ENCODE results near the gene ZFX.

Gene ZFX

DNA sequence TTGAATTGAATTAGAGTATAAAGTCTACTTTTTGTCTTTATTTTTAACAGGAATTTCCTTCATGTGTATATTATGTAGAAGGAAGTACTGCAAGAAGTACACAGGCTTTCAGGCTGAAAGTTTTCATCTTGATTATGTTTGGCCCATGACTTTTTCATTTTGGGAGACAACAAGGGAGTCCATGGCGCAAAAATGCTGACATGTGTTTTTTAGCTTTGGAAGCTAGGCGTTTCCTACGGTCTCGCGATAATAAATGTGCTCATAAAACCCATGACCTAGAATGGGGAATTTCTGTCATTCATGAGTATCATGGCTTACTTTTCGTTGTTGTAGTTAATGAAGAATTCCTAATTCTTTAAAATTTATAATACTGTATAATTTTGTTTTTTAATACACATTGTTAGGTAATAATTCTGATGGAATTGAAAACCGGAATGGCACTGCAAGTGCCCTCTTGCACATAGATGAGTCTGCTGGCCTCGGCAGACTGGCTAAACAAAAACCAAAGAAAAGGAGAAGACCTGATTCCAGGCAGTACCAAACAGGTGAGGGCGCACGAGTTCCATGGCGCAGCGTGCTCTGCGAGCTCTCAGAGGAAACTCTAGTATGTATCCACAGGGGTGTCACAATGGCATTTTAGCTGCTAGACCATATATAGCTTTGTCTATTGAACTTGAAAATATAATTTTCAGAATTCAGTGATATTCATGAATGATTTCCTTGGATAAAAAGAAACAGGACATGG, 59.1 kb downstream of the ZFX start:
- Histone ChIP-seq H3K36me3 (ENCODE audit: insufficient read depth, low read length) (peaks cover 58% of the 10 kb centered on the region), H3K4me2 (ENCODE audit: low read depth, low read length, poor library complexity, severe bottlenecking) (no peak overlapping the region), H2AFZ (ENCODE audit: low read length) (no peak overlapping the region), H3K4me3 (ENCODE audit: low read length, poor library complexity, severe bottlenecking) (no peak overlapping the region), H3K4me1 (ENCODE audit: insufficient read depth, low read length, poor library complexity, severe bottlenecking) (no peaks in the 10 kb centered on the region), H3K9me2 (replicated peaks; ENCODE audit: low read depth, low read length) (no peaks in the 10 kb centered on the region), H4K20me1 (ENCODE audit: insufficient read depth, low read length, poor library complexity, severe bottlenecking) (peaks cover 16% of the 10 kb centered on the region), H3K9ac (ENCODE audit: low read depth, low read length, poor library complexity, severe bottlenecking) (no peak overlapping the region), H3K9me3 (ENCODE audit: insufficient read depth, low read depth, low read length) (no peaks in the 10 kb centered on the region), H3K79me2 (ENCODE audit: insufficient read depth, low read length) (peaks cover 26% of the 10 kb centered on the region; the same call in 1 of the 2 replicates), H3K27me3 (ENCODE audit: insufficient read depth, low read length, poor library complexity, severe bottlenecking) (no peaks in the 10 kb centered on the region), H3F3A (ENCODE audit: low read depth) (no peaks in the 10 kb centered on the region)
- TF ChIP-seq, protein P1, sequence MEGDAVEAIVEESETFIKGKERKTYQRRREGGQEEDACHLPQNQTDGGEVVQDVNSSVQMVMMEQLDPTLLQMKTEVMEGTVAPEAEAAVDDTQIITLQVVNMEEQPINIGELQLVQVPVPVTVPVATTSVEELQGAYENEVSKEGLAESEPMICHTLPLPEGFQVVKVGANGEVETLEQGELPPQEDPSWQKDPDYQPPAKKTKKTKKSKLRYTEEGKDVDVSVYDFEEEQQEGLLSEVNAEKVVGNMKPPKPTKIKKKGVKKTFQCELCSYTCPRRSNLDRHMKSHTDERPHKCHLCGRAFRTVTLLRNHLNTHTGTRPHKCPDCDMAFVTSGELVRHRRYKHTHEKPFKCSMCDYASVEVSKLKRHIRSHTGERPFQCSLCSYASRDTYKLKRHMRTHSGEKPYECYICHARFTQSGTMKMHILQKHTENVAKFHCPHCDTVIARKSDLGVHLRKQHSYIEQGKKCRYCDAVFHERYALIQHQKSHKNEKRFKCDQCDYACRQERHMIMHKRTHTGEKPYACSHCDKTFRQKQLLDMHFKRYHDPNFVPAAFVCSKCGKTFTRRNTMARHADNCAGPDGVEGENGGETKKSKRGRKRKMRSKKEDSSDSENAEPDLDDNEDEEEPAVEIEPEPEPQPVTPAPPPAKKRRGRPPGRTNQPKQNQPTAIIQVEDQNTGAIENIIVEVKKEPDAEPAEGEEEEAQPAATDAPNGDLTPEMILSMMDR (conservative IDR thresholded peaks at IDR 0.05; ENCODE audit: low read length) = no peak
- no peak for TF ChIP-seq EZH2phosphoT487 (IDR thresholded peaks at IDR 0.05; ENCODE audit: borderline replicate concordance)

DNA sequence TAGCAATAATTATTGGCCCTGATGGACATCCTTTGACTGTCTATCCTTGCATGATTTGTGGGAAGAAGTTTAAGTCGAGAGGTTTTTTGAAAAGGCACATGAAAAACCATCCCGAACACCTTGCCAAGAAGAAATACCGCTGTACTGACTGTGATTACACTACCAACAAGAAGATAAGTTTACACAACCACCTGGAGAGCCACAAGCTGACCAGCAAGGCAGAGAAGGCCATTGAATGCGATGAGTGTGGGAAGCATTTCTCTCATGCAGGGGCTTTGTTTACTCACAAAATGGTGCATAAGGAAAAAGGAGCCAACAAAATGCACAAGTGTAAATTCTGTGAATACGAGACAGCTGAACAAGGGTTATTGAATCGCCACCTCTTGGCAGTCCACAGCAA, 60.7 kb downstream of the ZFX start:
- Histone ChIP-seq H3K9ac (ENCODE audit: low read depth, low read length, poor library complexity, severe bottlenecking) (no peak overlapping the region), H3K4me1 (ENCODE audit: insufficient read depth, low read length, poor library complexity, severe bottlenecking) (no peaks in the 10 kb centered on the region), H2AFZ (ENCODE audit: low read length) (no peak overlapping the region), H3K27me3 (ENCODE audit: insufficient read depth, low read length, poor library complexity, severe bottlenecking) (no peaks in the 10 kb centered on the region), H3K36me3 (ENCODE audit: insufficient read depth, low read length) (peaks cover 59% of the 10 kb centered on the region), H4K20me1 (ENCODE audit: insufficient read depth, low read length, poor library complexity, severe bottlenecking) (peaks cover 7% of the 10 kb centered on the region), H3F3A (ENCODE audit: low read depth) (no peaks in the 10 kb centered on the region), H3K9me2 (replicated peaks; ENCODE audit: low read depth, low read length) (no peaks in the 10 kb centered on the region), H3K9me3 (ENCODE audit: insufficient read depth, low read depth, low read length) (no peaks in the 10 kb centered on the region), H3K4me2 (ENCODE audit: low read depth, low read length, poor library complexity, severe bottlenecking) (no peak overlapping the region), H3K4me3 (ENCODE audit: low read length, poor library complexity, severe bottlenecking) (no peak overlapping the region), H3K79me2 (ENCODE audit: insufficient read depth, low read length) (peaks cover 11% of the 10 kb centered on the region; the same call in 1 of the 2 replicates)
- no peak for TF ChIP-seq EZH2phosphoT487 (IDR thresholded peaks at IDR 0.05; ENCODE audit: borderline replicate concordance)
- TF ChIP-seq, protein P1 (conservative IDR thresholded peaks at IDR 0.05; ENCODE audit: low read length) = no peak

DNA sequence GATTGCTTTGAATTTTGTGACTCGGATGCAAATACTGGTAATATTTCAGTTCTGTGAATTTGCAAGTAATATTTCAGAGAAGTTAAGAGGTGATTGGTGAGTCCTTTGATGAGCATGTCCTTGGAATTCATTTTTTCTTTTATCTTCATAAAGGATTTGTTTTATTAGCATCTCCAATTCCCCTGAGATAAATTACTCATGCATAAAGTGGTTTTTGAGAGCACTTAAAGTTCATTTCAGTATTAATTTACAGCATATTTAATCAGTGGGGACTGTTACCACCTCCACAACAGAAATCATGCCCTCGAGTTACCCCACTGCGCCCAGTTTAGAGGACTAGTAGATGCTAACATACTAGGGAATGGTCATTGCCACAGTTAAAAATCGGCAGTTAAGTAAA, 65.0 kb downstream of the ZFX start:
- no peaks in the 10 kb centered on the region for H3F3A ChIP-seq (ENCODE audit: low read depth)
- H3K4me2 ChIP-seq (ENCODE audit: low read depth, low read length, poor library complexity, severe bottlenecking) = no peak overlapping the region
- H3K4me1 ChIP-seq (ENCODE audit: insufficient read depth, low read length, poor library complexity, severe bottlenecking) = no peaks in the 10 kb centered on the region
- TF ChIP-seq, protein P1 (conservative IDR thresholded peaks at IDR 0.05; ENCODE audit: low read length) = no peak
- TF ChIP-seq EZH2phosphoT487 (IDR thresholded peaks at IDR 0.05; ENCODE audit: borderline replicate concordance) = no peak
- H2AFZ ChIP-seq (ENCODE audit: low read length) = no peak overlapping the region
- no peaks in the 10 kb centered on the region for H3K9me2 ChIP-seq (replicated peaks; ENCODE audit: low read depth, low read length)
- H3K36me3 ChIP-seq (ENCODE audit: insufficient read depth, low read length) = peaks cover 36% of the 10 kb centered on the region; the same call in 1 of the 2 replicates
- H3K27me3 ChIP-seq (ENCODE audit: insufficient read depth, low read length, poor library complexity, severe bottlenecking) = no peaks in the 10 kb centered on the region
- H3K4me3 ChIP-seq (ENCODE audit: low read length, poor library complexity, severe bottlenecking) = no peak overlapping the region
- no peaks in the 10 kb centered on the region for H3K9me3 ChIP-seq (ENCODE audit: insufficient read depth, low read depth, low read length)
- no peaks in the 10 kb centered on the region for H3K79me2 ChIP-seq (ENCODE audit: insufficient read depth, low read length)
- no peaks in the 10 kb centered on the region for H4K20me1 ChIP-seq (ENCODE audit: insufficient read depth, low read length, poor library complexity, severe bottlenecking)
- H3K9ac ChIP-seq (ENCODE audit: low read depth, low read length, poor library complexity, severe bottlenecking) = no peak overlapping the region

All from Loucy (cell line).